Mesodermal cell (in vitro differentiated cells): ENCODE measurements around the gene TXNDC16.

ENCODE experiments used
- H3K27ac ChIP-seq: 2 replicates; pipeline ENCODE4 v1.7.0; 2013; ENCODE audit warnings: mild to moderate bottlenecking, low read depth, low read length, moderate library complexity; ENCODE audit not compliant: severe bottlenecking
- H3K36me3 ChIP-seq: 2 replicates; pipeline ENCODE4 v1.7.1; 2013; ENCODE audit warnings: mild to moderate bottlenecking, low read length, moderate library complexity; ENCODE audit not compliant: control insufficient read depth, insufficient read depth
- H3K4me1 ChIP-seq: one replicate; pipeline ENCODE4 v1.7.1; 2013; ENCODE audit warnings: mild to moderate bottlenecking, low read length; ENCODE audit not compliant: insufficient read depth, control insufficient read depth, poor library complexity, severe bottlenecking
- H3K4me3 ChIP-seq: 2 replicates; pipeline ENCODE4 v1.7.0; 2013; ENCODE audit warnings: low read length, control low read depth, mild to moderate bottlenecking; ENCODE audit not compliant: insufficient read depth, poor library complexity, severe bottlenecking; ENCODE audit errors: extremely low read depth
- H3K9me3 ChIP-seq: 2 replicates; pipeline ENCODE4 v1.7.1; 2013; ENCODE audit warnings: mild to moderate bottlenecking, low read length, moderate library complexity; ENCODE audit not compliant: control insufficient read depth
- WGBS, 2 experiments: methylation state at CpG; one replicate each; pipeline ENCODE4 v1.1.5; 2013; ENCODE audit warnings: missing lambda C conversion rate in 2 of 2; ENCODE audit not compliant: insufficient coverage in 2 of 2; 5-methylcytosine and 5-hydroxymethylcytosine counted together

Gene TXNDC16

GRCh38 chr14:52395728-52396127, 156.6 kb downstream of the TXNDC16 start:
- 64% methylated on average over 2 of the region's 3 CpGs; no CpG with 5 or more reads in 1 of the 2 experiments for WGBS, 2 experiments
- Histone ChIP-seq H3K9me3 (peaks cover 6% of the 10 kb centered on the region), H3K4me1 (no peaks in the 10 kb centered on the region)

GRCh38 chr14:52391881-52392615, 160.3 kb downstream of the TXNDC16 start:
- WGBS, 2 experiments, result 85 to 100% methylated on average over 2 to 3 of the region's 4 CpGs
- Histone ChIP-seq H3K9me3 (peaks cover 3% of the 10 kb centered on the region), H3K36me3 (no peaks in the 10 kb centered on the region), H3K27ac (no peak overlapping the region), H3K4me3 (no peak overlapping the region), H3K4me1 (no peaks in the 10 kb centered on the region)

More at GRCh38 chr14:52395728-52396127, 156.6 kb downstream of the TXNDC16 start:
- Histone ChIP-seq H3K36me3 (no peaks in the 10 kb centered on the region), H3K27ac (no peak overlapping the region), H3K4me3 (no peak overlapping the region)
